NCI-H82 (cell line): ENCODE measurements around the gene CENPL.
"Not testable (repeated sequence)": the region's sequence is repeated elsewhere in the genome, so short reads cannot be mapped to it uniquely, and the experiment has no call there.

Source experiments
- DNase-seq: peaks from one replicate; lab custom pipeline; 2025; lab: John Stamatoyannopoulos, UW

Gene CENPL

GRCh38 chr1:173857363-173857917 is 32.8 kb upstream of the CENPL start:
- DNase-seq, result peak; percentile 19

GRCh38 chr1:173856903-173857302 is 32.2 kb upstream of the CENPL start:
- no peak for DNase-seq

- DNase-seq, result no peak
Measured at GRCh38 chr1:173856014-173856413, 31.3 kb upstream of the CENPL start.

- DNase-seq, result peak; percentile 73
Measured at GRCh38 chr1:173853074-173853473, 28.4 kb upstream of the CENPL start.

GRCh38 chr1:173852105-173852504 is 27.4 kb upstream of the CENPL start:
- no peak for DNase-seq

- DNase-seq, result no peak
Measured at GRCh38 chr1:173832748-173833147, 8.1 kb upstream of the CENPL start.

- DNase-seq, result no peak
Measured at GRCh38 chr1:173827611-173828010, 2.9 kb upstream of the CENPL start.

- DNase-seq, result no peak
Measured at GRCh38 chr1:173823781-173824314, 835 bp downstream of the CENPL start.

GRCh38 chr1:173821680-173822079 is 3.0 kb downstream of the CENPL start:
- DNase-seq, result no peak

- DNase-seq, result no peak
Measured at GRCh38 chr1:173818459-173818858, 6.2 kb downstream of the CENPL start.

GRCh38 chr1:173813654-173814053 is 11.0 kb downstream of the CENPL start:
- not testable (repeated sequence) for DNase-seq

- no peak for DNase-seq
Measured at GRCh38 chr1:173802961-173803360, 21.7 kb downstream of the CENPL start.

GRCh38 chr1:173799995-173800394 is 24.7 kb downstream of the CENPL start:
- DNase-seq, result not testable (repeated sequence)

GRCh38 chr1:173798078-173798477 is 26.6 kb downstream of the CENPL start:
- no peak for DNase-seq

- no peak for DNase-seq
Measured at GRCh38 chr1:173789841-173790240, 34.8 kb downstream of the CENPL start.

- DNase-seq, result no peak
Measured at GRCh38 chr1:173784997-173785396, 39.7 kb downstream of the CENPL start.

GRCh38 chr1:173779936-173780335 is 44.7 kb downstream of the CENPL start:
- DNase-seq, result no peak

GRCh38 chr1:173775578-173776226 is 49.0 kb downstream of the CENPL start:
- no peak for DNase-seq

- DNase-seq, result no peak
Measured at GRCh38 chr1:173771560-173771959, 53.1 kb downstream of the CENPL start.

- not testable (repeated sequence) for DNase-seq
Measured at GRCh38 chr1:173770330-173770729, 54.4 kb downstream of the CENPL start.

- DNase-seq, result no peak
Measured at GRCh38 chr1:173768827-173769226, 55.9 kb downstream of the CENPL start.

GRCh38 chr1:173768206-173768605 is 56.5 kb downstream of the CENPL start:
- DNase-seq, result no peak

- DNase-seq, result not testable (repeated sequence)
Measured at GRCh38 chr1:173764331-173764730, 60.4 kb downstream of the CENPL start.

GRCh38 chr1:173758980-173759379 is 65.7 kb downstream of the CENPL start:
- DNase-seq, result no peak
